Measurements from ENCODE around the gene MRPS27. TPM values are rescaled to one million over a fixed set of nuclear protein-coding genes. Genes with fewer than 3 reads are reported as not detected.

The MRPS27 gene
- total and polyA plus RNA-seq, 9 donors, result 33.4 to 108 (median 57.9) TPM

GRCh38 chr5:72255670-72256069, 64.4 kb downstream of the MRPS27 start:
- TF ChIP-seq POLR2A (IDR thresholded peaks at IDR 0.05) (no peak), EP300 (IDR thresholded peaks at IDR 0.05) (no peak), CTCF (IDR thresholded peaks at IDR 0.05) (no peak)
- no peaks in the 10 kb centered on the region for H3K27me3 ChIP-seq
- intact Hi-C loops (cut with DNase I), result no loop called here
- no peak for DNase-seq
- H3K27ac ChIP-seq, result no peak overlapping the region
- no peak overlapping the region for H3K4me3 ChIP-seq
- H3K9me3 ChIP-seq, result no peaks in the 10 kb centered on the region
- H3K36me3 ChIP-seq, result no peaks in the 10 kb centered on the region
- no peaks in the 10 kb centered on the region for H3K4me1 ChIP-seq (ENCODE audit: insufficient read depth)
- 94 to 96% (median 94%) methylated on average over 2 of the region's 2 CpGs for WGBS, 3 donors

DNA sequence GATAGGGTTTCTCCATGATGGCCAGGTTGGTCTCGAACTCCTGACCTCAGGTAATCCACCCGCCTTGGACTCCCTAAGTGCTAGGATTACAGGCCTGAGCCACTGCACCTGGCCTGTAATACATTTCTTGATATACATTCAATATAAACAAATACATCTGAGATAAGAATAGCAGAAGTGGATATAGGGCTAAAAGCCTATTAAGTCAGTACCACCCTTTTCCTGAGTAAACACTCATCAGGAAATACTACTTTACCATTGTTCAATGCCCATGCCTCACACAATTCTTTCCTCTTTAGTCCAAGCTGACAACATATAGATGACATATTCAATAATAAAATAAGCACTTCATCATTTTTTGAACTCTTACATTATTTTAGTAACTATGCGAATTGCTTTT, 64.8 kb downstream of the MRPS27 start:
- H3K4me1 ChIP-seq (ENCODE audit: insufficient read depth), result no peaks in the 10 kb centered on the region
- TF ChIP-seq EP300 (IDR thresholded peaks at IDR 0.05), result no peak
- TF ChIP-seq CTCF (IDR thresholded peaks at IDR 0.05), result no peak
- TF ChIP-seq POLR2A (IDR thresholded peaks at IDR 0.05), result no peak
- WGBS, 3 donors, result 94 to 99% (median 99%) methylated on average over 3 of the region's 3 CpGs
- H3K27ac ChIP-seq, result no peak overlapping the region
- H3K4me3 ChIP-seq, result no peak overlapping the region
- no peaks in the 10 kb centered on the region for H3K36me3 ChIP-seq
- no peak for DNase-seq
- no peaks in the 10 kb centered on the region for H3K9me3 ChIP-seq
- intact Hi-C loops (cut with DNase I), result no loop called here
- H3K27me3 ChIP-seq, result no peaks in the 10 kb centered on the region

DNA sequence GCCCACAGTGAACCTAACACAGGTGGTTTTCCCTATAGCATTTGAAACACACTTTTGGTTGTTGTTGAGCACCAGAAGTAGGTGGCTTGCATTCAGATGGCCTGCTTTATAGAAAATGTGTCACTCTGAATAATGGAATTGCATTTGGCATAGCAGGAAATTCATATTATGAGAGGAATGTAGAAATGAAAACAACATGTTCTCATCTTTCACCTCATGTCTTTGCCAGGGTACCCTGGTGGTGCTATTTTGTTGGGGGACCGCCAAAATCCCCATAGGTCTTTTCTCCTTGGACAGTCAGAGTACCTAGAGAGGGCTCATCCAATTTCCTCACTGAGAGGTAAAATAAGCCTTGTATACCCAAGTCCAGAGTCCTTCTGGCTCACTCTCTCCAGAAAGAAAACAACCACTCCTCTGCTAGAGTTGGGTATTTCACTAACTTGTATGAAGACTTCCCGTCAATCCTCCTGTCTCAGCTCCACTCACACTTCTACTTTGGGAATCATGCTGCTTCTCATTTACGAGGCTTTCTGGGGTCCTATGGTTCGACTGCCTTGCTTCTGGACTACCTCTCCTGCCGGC, 67.4 kb downstream of the MRPS27 start:
- Histone ChIP-seq H3K9me3 (no peaks in the 10 kb centered on the region), H3K27me3 (no peaks in the 10 kb centered on the region), H3K27ac (no peak overlapping the region), H3K4me3 (no peak overlapping the region), H3K36me3 (no peaks in the 10 kb centered on the region), H3K4me1 (ENCODE audit: insufficient read depth) (peaks cover 3% of the 10 kb centered on the region)
- WGBS, 3 donors, result 92 to 98% (median 93%) methylated on average over 5 of the region's 5 CpGs
- no peak for TF ChIP-seq POLR2A (IDR thresholded peaks at IDR 0.05)
- no peak for TF ChIP-seq CTCF (IDR thresholded peaks at IDR 0.05)
- no peak for TF ChIP-seq EP300 (IDR thresholded peaks at IDR 0.05)
- no peak for DNase-seq
- intact Hi-C loops (cut with DNase I), result no loop called here

GRCh38 chr5:72252008-72252407, 68.0 kb downstream of the MRPS27 start:
- TF ChIP-seq POLR2A (IDR thresholded peaks at IDR 0.05), result no peak
- TF ChIP-seq EP300 (IDR thresholded peaks at IDR 0.05), result no peak
- no peak for TF ChIP-seq CTCF (IDR thresholded peaks at IDR 0.05)
- no peaks in the 10 kb centered on the region for H3K27me3 ChIP-seq
- peaks cover 3% of the 10 kb centered on the region for H3K4me1 ChIP-seq (ENCODE audit: insufficient read depth)
- H3K9me3 ChIP-seq, result no peaks in the 10 kb centered on the region
- H3K36me3 ChIP-seq, result no peaks in the 10 kb centered on the region
- no peak overlapping the region for H3K4me3 ChIP-seq
- intact Hi-C loops (cut with DNase I), result no loop called here
- no peak overlapping the region for H3K27ac ChIP-seq
- no peak for DNase-seq
